GM12878 (cell line): ENCODE data around the gene RNLS. TPM values are rescaled to one million over a fixed set of nuclear protein-coding genes. Genes with fewer than 3 reads are reported as not detected.

Experiments used
- ATAC-seq: fragments of 200-7000 bp; cut with Tn5 transposase; 3 replicates; pipeline ENCODE4 v1.9.1; 2020; ENCODE audit warnings: mild to moderate bottlenecking, moderate library complexity
- BruUV-seq: library from RNA; stranded (reverse); fragments of 400-500 nt; replicated peaks from 2 replicates; lab custom pipeline; 2021; lab: Mats Ljungman, UMichigan
- CTCF ChIA-PET: fragments of 300-600 bp; sonication (Branson Sonifier 250); formaldehyde crosslinking; extraction: SDS; loops from one replicate; lab custom pipeline; 2021; ENCODE audit warnings: inconsistent platforms; lab: Yijun Ruan, JAX
- POLR2A ChIA-PET: fragments of 350-600 bp; formaldehyde crosslinking; extraction: SDS; loops from one replicate; lab custom pipeline; 2021; ENCODE audit warnings: inconsistent platforms; lab: Charles Lee
- RAD21 ChIA-PET: fragments of 300-600 bp; sonication (Branson Sonifier 250); formaldehyde crosslinking; loops from one replicate; lab custom pipeline; 2023; ENCODE audit warnings: antibody characterized with exemption; ENCODE audit not compliant: unreplicated experiment; lab: Charles Lee
- SMC1A ChIA-PET: fragments of 300-600 bp; sonication (Branson Sonifier 250); formaldehyde crosslinking; loops from one replicate; lab custom pipeline; 2023; ENCODE audit not compliant: unreplicated experiment, uncharacterized antibody; lab: Charles Lee
- DNase-seq: peaks from one replicate; pipeline ENCODE4 v3.0.0-alpha.2; 2011; ENCODE audit warnings: low read depth, low spot score
- FAIRE-seq: peaks from 3 replicates; lab custom pipeline; 2011; peaks lifted over from hg19 to GRCh38; lab: Jason Lieb, UNC
- H2AFZ ChIP-seq: 2 replicates; pipeline ENCODE4 v1.6.0; 2011; ENCODE audit warnings: low read depth, low read length, control low read depth; ENCODE audit not compliant: control insufficient read depth
- H3K27ac ChIP-seq: 2 replicates; pipeline ENCODE4 v1.5.1; 2011; ENCODE audit warnings: control low read depth; ENCODE audit not compliant: control insufficient read depth, insufficient read depth
- H3K27me3 ChIP-seq, 2 experiments: replicated peaks in 1 of 2; 2 replicates each; pipeline versions ENCODE4 v1.6.0 to v1.6.1; 2011; ENCODE audit warnings: low read length in 1 of 2; ENCODE audit not compliant: control insufficient read depth in 2 of 2, insufficient read depth in 2 of 2
- H3K36me3 ChIP-seq, 2 experiments: 2 replicates each; pipeline ENCODE4 v1.5.1; 2011; ENCODE audit warnings: low read length in 1 of 2; ENCODE audit not compliant: control insufficient read depth in 2 of 2, insufficient read depth in 2 of 2
- H3K4me1 ChIP-seq: 2 replicates; pipeline ENCODE4 v1.6.1; 2011; ENCODE audit warnings: mild to moderate bottlenecking, low read length, moderate library complexity, mixed read lengths; ENCODE audit not compliant: control insufficient read depth, insufficient read depth
- H3K4me2 ChIP-seq: 2 replicates; pipeline ENCODE4 v1.6.0; 2011; ENCODE audit warnings: control low read depth; ENCODE audit not compliant: control insufficient read depth, insufficient read depth
- H3K4me3 ChIP-seq: fragments of 200-600 bp; sonication (generic); 2 replicates; pipeline ENCODE4 v1.5.1; 2016
- H3K79me2 ChIP-seq: 2 replicates; pipeline ENCODE4 v1.6.0; 2011; ENCODE audit warnings: low read length; ENCODE audit not compliant: control insufficient read depth, insufficient read depth
- H3K9ac ChIP-seq: 2 replicates; pipeline ENCODE4 v1.8.0; 2011; ENCODE audit warnings: low read length, control low read depth, mixed read lengths; ENCODE audit not compliant: control insufficient read depth, insufficient read depth
- H3K9me3 ChIP-seq: replicated peaks from 3 replicates; pipeline ENCODE4 v1.5.1; 2011; ENCODE audit warnings: mild to moderate bottlenecking, low read length; ENCODE audit not compliant: control insufficient read depth, insufficient read depth
- H4K20me1 ChIP-seq: 2 replicates; pipeline ENCODE4 v1.6.0; 2011; ENCODE audit not compliant: control insufficient read depth, insufficient read depth
- CBX5 ChIP-seq: sonication (generic); IDR thresholded peaks from 2 replicates; pipeline ENCODE4 v1.6.1; 2016; ENCODE audit warnings: low read depth, moderate library complexity, mild to moderate bottlenecking, inconsistent platforms
- CHD1 ChIP-seq: IDR thresholded peaks from 2 replicates; pipeline ENCODE4 v1.6.1; 2012; ENCODE audit warnings: low read depth, low read length, improper control_type of control experiment
- EGR1 ChIP-seq, 2 experiments: IDR thresholded peaks; 1 replicate in 1 of 2; 2 replicates in 1 of 2; pipeline ENCODE4 v1.6.1; 2011 to 2012; ENCODE audit warnings: low read depth in 2 of 2, low read length in 2 of 2, borderline replicate concordance in 1 of 2, mild to moderate bottlenecking in 1 of 2, moderate library complexity in 1 of 2
- HCFC1 ChIP-seq: fragments of 150-350 bp; IDR thresholded peaks from 2 replicates; pipeline ENCODE4 v1.6.1; 2014; ENCODE audit warnings: low read length
- HDAC6 ChIP-seq: fragments of 200-600 bp; sonication (generic); IDR thresholded peaks from one replicate; pipeline ENCODE4 v1.8.0; 2017; ENCODE audit warnings: antibody characterized with exemption; ENCODE audit not compliant: unreplicated experiment
- NFYA ChIP-seq: IDR thresholded peaks from 2 replicates; pipeline ENCODE4 v1.6.1; 2011; ENCODE audit warnings: low read depth, mild to moderate bottlenecking, low read length, improper control_type of control experiment, borderline replicate concordance
- RELA ChIP-seq: fragments of 450-650 bp; IDR thresholded peaks from 2 replicates; pipeline ENCODE4 v1.8.0; 2014; ENCODE audit warnings: borderline replicate concordance; ENCODE audit not compliant: partially characterized antibody
- TBL1XR1 ChIP-seq: IDR thresholded peaks from 2 replicates; pipeline ENCODE4 v1.6.1; 2012; ENCODE audit warnings: low read depth, low read length, improper control_type of control experiment
- WRNIP1 ChIP-seq: IDR thresholded peaks from 2 replicates; pipeline ENCODE4 v1.6.1; 2011; ENCODE audit warnings: low read depth, low read length, improper control_type of control experiment, borderline replicate concordance
- WGBS: methylation state at CpG from one replicate; pipeline ENCODE4 v1.1.6; 2016; ENCODE audit warnings: low lambda C conversion rate; ENCODE audit not compliant: insufficient replicate concordance, insufficient coverage; ENCODE audit errors: missing lambda C conversion rate; 5-methylcytosine and 5-hydroxymethylcytosine counted together
- in situ Hi-C: fragments of 300-500 bp; cut with MboI; formaldehyde crosslinking; loops from 9 replicates; pipeline ENCODE4 v1.14.3; 2018; ENCODE audit warnings: mixed read lengths
- intact Hi-C: fragments of 100-400 bp; cut with micrococcal nuclease; formaldehyde crosslinking; loops from one replicate; pipeline ENCODE4 v1.14.2; 2022; ENCODE audit not compliant: unreplicated experiment
- polyA plus RNA-seq, 11 experiments: library from polyadenylated mRNA; depleted of rRNA in 4 of 11; unstranded in 6 of 11; stranded (reverse) in 5 of 11; fragments of >200 nt; fragmentation: Nextera tagmentation in 4 of 11; fragmentation: Illumina TruSeq in 1 of 11; extraction: Ambion mirVana in 4 of 11; extraction: Trizol in 1 of 11; gene quantifications; 1 replicate in 1 of 11; 2 replicates in 10 of 11; pipeline versions ENCODE4 v1.2.1 to v1.2.3, GENCODE V29; 2011 to 2016; ENCODE audit warnings: inconsistent platforms in 2 of 11, missing spikeins in 2 of 11, low read depth in 1 of 11
- total RNA-seq, 4 experiments: library from RNA; depleted of rRNA in 3 of 4; stranded (reverse); fragments of >200 nt in 3 of 4; fragmentation: Illumina TruSeq in 1 of 4; extraction: Trizol in 1 of 4; gene quantifications; 2 replicates each; pipeline versions ENCODE4 v1.2.1 to v1.2.3, GENCODE V29; 2013 to 2021
- TF ChIP-seq, protein P1 (sequence below): fragments of 450-650 bp; IDR thresholded peaks from 2 replicates; pipeline ENCODE4 v1.6.1; 2017; ENCODE audit warnings: mild to moderate bottlenecking
- TF ChIP-seq, protein P2 (sequence below): fragments of 450-650 bp; IDR thresholded peaks from 2 replicates; pipeline ENCODE4 v1.6.1; 2017; ENCODE audit warnings: borderline replicate concordance
- TF ChIP-seq, protein P3 (sequence below): fragments of 450-650 bp; IDR thresholded peaks from 2 replicates; pipeline ENCODE4 v1.6.1; 2016; ENCODE audit warnings: mild to moderate bottlenecking
- TF ChIP-seq, protein P4 (sequence below): IDR thresholded peaks from 2 replicates; pipeline ENCODE4 v1.6.1; 2011; ENCODE audit warnings: borderline replicate concordance, low read depth, mild to moderate bottlenecking, moderate library complexity, mixed read lengths, low read length; ENCODE audit not compliant: insufficient read depth; ENCODE audit errors: extremely low read length
- TF ChIP-seq, protein P5 (sequence below): IDR thresholded peaks from 2 replicates; pipeline ENCODE4 v1.6.1; 2011; ENCODE audit warnings: low read depth, mild to moderate bottlenecking, low read length, moderate library complexity, borderline replicate concordance; ENCODE audit errors: extremely low read depth

Gene RNLS
- total and polyA plus RNA-seq, 10 of the 15 experiments (the other 5 are each of a cell fraction or from before 2014, with no cell fraction given), result 3.4 to 6.7 (median 4.6) TPM

DNA sequence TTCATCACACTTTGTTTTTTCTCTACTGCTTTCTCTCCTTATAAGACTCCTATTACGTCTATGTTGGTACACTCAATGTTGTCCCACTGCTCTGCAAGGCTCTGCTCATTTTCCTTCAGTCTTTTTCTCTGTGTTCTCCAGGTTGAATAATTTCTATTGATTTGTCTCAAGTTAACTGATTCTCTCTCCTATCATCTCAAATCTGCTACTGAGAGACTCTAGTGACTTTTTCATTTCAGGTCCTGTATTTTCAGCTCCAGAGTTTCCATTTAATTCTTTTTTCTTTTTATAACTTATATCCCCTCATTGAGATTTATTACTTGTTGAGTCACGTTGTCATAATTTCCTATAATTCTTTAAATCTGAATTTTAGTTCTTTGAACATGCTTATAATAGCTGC lies 100.9 kb downstream of the RNLS start:
- Histone ChIP-seq H4K20me1 (no peaks in the 10 kb centered on the region), H3K9me3 (no peaks in the 10 kb centered on the region), H3K9ac (no peak overlapping the region), H3K36me3 (no peaks in the 10 kb centered on the region), H3K27ac (no peak overlapping the region), H3K27me3 (no peaks in the 10 kb centered on the region), H3K4me3 (no peak overlapping the region), H3K4me2 (no peak overlapping the region), H3K4me1 (peaks cover 4% of the 10 kb centered on the region), H3K79me2 (no peaks in the 10 kb centered on the region), H2AFZ (no peak overlapping the region)
- POLR2A ChIA-PET, result no interaction called here
- BruUV-seq, result no TSS peak
- TF ChIP-seq RELA (no peak), HDAC6 (no peak), NFYA (no peak), CBX5 (no peak), WRNIP1 (no peak), EGR1 (IDR thresholded peaks at IDR 0.05; ENCODE audit: borderline replicate concordance in 1 of 2, low read depth in 2 of 2, low read length in 2 of 2) (no peak), HCFC1 (no peak), CHD1 (no peak), TBL1XR1 (no peak)
- TF ChIP-seq, protein P1, sequence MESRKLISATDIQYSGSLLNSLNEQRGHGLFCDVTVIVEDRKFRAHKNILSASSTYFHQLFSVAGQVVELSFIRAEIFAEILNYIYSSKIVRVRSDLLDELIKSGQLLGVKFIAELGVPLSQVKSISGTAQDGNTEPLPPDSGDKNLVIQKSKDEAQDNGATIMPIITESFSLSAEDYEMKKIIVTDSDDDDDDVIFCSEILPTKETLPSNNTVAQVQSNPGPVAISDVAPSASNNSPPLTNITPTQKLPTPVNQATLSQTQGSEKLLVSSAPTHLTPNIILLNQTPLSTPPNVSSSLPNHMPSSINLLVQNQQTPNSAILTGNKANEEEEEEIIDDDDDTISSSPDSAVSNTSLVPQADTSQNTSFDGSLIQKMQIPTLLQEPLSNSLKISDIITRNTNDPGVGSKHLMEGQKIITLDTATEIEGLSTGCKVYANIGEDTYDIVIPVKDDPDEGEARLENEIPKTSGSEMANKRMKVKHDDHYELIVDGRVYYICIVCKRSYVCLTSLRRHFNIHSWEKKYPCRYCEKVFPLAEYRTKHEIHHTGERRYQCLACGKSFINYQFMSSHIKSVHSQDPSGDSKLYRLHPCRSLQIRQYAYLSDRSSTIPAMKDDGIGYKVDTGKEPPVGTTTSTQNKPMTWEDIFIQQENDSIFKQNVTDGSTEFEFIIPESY, result no peak
- TF ChIP-seq, protein P2, sequence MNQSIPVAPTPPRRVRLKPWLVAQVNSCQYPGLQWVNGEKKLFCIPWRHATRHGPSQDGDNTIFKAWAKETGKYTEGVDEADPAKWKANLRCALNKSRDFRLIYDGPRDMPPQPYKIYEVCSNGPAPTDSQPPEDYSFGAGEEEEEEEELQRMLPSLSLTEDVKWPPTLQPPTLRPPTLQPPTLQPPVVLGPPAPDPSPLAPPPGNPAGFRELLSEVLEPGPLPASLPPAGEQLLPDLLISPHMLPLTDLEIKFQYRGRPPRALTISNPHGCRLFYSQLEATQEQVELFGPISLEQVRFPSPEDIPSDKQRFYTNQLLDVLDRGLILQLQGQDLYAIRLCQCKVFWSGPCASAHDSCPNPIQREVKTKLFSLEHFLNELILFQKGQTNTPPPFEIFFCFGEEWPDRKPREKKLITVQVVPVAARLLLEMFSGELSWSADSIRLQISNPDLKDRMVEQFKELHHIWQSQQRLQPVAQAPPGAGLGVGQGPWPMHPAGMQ, result no peak
- TF ChIP-seq, protein P3, sequence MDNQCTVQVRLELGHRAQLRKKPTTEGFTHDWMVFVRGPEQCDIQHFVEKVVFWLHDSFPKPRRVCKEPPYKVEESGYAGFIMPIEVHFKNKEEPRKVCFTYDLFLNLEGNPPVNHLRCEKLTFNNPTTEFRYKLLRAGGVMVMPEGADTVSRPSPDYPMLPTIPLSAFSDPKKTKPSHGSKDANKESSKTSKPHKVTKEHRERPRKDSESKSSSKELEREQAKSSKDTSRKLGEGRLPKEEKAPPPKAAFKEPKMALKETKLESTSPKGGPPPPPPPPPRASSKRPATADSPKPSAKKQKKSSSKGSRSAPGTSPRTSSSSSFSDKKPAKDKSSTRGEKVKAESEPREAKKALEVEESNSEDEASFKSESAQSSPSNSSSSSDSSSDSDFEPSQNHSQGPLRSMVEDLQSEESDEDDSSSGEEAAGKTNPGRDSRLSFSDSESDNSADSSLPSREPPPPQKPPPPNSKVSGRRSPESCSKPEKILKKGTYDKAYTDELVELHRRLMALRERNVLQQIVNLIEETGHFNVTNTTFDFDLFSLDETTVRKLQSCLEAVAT, result no peak
- TF ChIP-seq, protein P4, sequence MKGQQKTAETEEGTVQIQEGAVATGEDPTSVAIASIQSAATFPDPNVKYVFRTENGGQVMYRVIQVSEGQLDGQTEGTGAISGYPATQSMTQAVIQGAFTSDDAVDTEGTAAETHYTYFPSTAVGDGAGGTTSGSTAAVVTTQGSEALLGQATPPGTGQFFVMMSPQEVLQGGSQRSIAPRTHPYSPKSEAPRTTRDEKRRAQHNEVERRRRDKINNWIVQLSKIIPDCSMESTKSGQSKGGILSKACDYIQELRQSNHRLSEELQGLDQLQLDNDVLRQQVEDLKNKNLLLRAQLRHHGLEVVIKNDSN, result no peak
- TF ChIP-seq, protein P5, sequence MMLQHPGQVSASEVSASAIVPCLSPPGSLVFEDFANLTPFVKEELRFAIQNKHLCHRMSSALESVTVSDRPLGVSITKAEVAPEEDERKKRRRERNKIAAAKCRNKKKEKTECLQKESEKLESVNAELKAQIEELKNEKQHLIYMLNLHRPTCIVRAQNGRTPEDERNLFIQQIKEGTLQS, result no peak
- DNase-seq (no peak), ATAC-seq (no peak), FAIRE-seq (no peak)
- in situ Hi-C loops (no loop called here), intact Hi-C loops (no loop called here)
- SMC1A ChIA-PET, result interaction anchor here (0.6 kb wide), 1 partner anchor 17 kb away, joined by 3 read pairs; no protein-coding TSS in a partner anchor
- CTCF ChIA-PET, result interaction anchor here (1.1 kb wide), 1 partner anchor 8 kb away, joined by 3 read pairs; no protein-coding TSS in a partner anchor
- RAD21 ChIA-PET, result no interaction called here
- 63% methylated on average over 2 of the region's 2 CpGs for WGBS
